Stimulated activated CD8-positive, alpha-beta memory T cell treated with anti-CD3 and anti-CD28 coated beads, Interleukin-4, amount 100 ng/mL, for 48 hours (primary cell): ENCODE data around the gene HIGD2A.
"Not testable (repeated sequence)": the region's sequence is repeated elsewhere in the genome, so short reads cannot be mapped to it uniquely, and the experiment has no call there.

Experiments used
- DNase-seq: peaks from one replicate; pipeline ENCODE4 v3.0.0-alpha.2; 2020

Gene HIGD2A

DNA sequence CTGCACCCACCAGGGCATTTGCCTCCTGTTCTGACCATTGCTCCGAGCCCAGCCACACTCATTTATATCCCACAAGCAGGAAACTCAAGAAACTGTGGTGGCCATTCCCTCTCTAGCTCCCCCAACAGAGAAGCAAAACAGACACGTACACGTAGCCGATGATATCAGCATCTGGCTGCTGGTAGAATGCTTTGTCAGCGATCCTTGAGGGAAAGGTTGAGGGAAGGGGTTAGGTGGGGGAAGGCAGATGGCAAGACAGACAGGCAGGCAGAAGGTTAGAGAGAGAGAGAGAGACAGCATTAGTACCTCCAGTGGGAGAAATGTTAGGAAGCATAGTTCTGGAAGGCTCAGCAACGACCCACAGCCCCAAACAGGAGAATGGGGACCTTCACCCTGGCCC lies 7.8 kb downstream of the HIGD2A start:
- no peak for DNase-seq

DNA sequence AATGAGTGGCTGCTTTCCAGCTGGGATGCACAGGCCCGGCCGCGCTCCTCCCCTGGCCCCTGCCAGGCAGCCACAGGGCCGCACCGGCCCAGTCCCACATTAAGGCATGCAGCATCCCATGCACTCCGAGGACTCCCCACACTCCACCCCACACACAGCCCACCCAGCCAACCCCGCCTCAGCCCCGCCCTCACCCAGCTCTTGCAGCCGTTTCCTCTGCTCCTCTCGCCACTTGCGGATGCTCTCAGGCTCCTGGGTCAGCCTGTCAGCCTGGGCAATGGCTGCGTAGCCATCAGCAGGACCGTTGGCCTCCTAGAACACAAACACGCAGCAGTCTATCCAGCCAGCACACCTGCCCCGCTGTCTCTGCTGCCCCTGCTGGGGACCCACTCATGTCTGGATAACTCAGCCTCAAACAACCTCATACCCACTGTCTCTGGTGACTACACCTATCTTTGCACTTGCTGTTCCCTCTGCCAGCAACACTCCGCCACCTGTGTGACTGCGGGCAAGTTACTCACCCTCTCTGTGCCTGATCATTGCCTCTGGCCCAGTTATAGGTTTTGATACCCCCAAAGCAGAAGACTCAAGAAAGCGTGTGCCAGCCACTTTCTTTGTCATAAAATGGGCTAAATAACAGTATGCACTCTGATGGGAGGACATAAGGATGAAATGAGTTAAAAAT lies 9.3 kb downstream of the HIGD2A start:
- DNase-seq, result no peak

DNA sequence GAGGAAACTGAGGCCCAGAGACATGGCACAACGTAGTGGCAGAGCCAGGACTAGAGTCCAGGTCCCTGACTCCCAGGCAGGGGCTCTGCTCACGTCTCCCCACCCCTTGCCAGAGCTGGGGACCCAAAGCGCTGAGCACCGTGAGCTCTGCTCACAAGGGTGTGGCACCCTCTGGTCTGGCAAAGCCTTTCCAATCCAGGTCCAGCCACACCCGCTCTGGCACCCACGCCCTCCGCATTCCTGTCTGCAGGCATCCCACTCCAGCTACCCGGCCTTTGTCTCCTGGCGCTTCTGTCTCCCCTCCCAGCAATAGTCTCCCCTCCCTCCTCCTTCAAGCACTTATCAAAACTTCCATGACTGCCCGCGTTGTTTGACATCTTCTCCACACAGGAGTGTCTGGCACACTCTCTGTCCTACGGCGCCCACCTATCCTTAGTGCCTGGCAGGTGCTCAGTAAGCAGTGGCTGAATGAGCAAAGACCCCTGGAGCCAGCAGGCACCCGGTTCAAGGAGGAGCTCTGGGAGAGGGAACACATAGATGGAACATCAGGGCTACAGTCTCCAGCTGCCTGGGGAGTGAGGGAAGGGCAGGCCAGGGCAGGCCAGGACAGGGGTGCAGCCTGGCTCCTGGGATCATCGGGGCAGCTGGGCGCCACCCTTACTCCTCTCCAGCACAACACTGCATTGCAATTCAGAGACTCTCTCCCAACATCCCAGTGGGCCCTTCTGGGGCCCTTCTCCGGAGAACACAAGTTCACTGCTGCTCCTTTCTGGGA lies 12.0 kb downstream of the HIGD2A start:
- no peak for DNase-seq

DNA sequence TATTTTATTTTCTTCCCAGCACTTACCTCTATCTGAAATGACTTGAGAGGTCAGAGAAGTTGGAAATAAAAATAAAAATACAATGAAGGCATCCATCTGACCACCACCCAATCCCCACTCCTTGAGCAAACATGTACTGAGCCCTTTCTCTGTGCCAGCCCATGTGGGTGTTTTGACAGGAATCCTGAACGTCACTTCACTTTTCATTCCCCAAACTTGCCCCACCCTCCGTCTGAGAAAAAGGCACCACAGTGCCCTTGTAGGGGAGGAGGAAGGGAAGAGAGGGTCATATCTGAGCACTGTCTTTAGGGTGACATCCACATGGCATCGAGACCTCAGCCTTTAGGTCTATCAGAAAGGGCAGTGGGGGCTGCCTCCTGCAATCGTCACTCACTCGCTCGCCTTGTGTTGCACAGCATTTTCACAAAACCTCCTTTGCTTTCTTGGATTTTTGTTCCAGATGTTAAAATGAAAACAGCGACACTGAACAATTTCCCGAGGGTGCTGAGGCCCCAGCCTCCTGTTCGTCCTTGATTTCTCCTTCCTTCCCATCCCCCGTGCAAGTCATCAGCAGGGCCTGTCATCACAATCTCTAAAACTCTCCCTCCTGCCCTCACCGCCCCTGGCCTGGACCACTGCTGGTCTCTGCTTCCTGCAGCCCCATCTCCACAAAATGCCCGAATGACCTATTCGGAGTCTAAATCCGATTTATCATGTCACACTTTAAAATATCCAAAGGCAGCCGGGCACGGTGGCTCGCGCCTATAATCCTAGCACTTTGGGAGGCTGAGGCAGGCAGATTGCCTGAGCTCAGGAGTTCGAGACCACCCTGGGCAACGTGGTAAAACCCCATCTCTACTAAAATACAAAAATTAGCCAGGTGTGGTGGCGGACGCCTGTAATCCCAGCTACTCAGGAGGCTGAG lies 13.0 kb downstream of the HIGD2A start:
- no peak for DNase-seq

DNA sequence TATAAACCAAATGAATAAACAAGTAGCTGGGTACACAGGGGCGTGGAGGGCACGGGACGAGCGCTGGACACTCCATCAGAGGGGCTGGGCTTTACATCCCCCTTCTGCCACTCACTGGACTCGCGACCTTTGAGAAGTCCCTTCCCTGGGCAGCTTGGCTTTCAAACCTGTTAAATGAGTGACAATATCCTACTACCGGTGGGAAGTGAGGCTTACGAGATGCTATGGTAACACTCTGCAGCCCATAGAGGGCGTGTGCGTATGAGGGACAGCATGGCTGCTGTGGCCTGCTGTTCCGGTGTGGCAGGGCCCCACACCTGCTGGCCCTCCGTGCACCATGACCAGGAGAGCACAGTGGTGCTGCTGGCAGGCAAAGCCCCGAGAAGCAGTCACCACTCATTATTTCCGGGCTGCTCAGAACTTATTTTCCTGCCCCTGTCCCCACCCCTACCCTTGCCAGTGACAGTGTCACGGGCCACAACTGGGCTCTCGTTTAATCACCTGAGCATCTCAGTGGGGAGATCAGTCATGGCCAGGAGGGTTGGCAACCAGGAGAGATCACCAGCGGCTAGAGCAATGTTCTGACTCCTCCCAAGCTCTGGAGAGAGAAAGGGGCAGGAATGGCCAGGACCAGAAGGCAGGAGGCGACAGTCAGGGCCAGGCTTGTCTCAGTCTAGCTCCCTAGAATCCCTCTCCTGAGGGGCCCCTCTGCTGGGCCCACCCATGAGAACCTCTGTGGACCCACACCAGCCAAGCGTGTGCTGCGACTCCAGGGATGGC lies 17.3 kb downstream of the HIGD2A start:
- DNase-seq, result no peak

DNA sequence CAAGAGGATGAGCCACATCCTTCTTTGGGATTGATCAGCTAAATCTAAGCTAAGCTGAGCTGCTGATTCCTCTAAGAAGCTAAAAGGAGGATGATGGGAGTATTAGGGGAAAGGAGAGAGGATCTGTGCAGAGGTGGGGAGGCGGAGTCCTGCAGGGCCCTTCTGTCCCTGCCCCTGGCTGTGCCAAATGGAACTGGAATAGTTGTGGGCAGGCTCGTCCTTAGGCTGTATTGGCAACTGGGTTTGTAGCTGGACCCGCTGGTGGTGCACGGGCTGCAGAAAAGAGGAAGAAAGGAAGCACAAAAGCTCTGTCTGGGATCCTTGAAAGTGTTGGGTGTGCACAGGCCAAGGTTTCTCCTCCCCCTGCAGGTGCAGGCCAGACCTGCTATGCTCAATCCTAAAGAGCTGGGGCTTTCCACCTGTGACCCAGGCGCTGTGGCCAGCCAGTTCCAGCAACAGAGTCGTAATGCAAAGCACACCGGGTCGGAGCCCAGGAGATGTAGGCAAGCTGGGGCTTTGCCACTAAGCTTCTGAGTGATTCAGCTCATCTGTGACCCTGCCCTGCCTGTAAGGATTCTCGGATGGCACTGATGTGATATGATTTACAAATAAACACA lies 18.0 kb downstream of the HIGD2A start:
- DNase-seq, result no peak

DNA sequence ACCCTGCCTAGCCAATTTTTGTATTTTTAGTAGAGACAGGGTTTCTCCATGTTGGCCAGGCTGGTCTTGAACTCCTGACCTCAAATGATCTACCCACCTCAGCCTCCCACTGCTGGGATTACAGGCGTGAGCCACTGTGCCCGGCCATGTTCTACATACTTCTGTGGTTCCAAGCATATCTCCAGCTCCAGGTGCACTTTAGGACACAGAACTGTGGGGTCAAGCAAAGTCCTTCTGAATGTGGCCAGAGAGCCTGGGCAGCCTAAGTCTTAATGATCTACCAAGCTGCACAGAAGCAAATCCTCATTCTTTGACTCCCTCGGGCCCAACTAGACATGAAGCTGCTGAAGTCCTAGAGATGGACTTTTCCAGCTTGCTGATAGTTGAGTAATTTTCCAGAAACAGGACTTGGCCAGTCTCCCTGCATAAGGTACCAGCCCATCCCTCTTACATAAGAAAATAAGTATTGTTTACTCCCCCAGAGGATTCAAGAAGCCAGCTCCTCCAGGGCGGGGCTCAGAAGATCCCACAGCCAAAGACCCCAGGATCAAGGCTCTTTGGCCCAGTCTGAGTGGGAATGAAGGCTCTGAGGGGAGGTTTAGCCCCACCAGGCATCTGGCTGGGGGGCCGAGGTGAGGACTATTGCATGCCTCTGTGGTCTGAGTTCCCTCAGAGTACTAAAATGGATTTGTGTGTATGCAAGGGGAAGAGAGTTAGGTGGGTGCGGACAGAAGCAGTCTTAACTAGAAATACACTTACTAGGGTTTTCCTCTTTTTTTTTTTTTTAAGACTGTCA lies 19.1 kb downstream of the HIGD2A start:
- DNase-seq, result no peak

DNA sequence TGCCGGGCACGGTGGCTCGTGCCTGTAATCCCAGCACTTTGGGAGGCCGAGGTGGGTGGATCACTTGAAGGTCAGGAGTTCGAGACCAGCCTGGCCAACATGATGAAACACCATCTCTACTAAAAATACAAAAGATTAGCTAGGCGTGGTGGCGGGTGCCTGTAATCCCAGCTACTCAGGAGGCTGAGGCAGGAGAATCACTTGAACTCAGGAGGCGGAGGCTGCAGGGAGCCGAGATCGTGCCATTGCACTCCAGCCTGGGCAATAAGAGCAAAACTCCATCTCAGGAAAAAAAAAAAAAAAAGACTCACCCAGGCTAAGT lies 19.7 kb downstream of the HIGD2A start:
- DNase-seq, result not testable (repeated sequence)

DNA sequence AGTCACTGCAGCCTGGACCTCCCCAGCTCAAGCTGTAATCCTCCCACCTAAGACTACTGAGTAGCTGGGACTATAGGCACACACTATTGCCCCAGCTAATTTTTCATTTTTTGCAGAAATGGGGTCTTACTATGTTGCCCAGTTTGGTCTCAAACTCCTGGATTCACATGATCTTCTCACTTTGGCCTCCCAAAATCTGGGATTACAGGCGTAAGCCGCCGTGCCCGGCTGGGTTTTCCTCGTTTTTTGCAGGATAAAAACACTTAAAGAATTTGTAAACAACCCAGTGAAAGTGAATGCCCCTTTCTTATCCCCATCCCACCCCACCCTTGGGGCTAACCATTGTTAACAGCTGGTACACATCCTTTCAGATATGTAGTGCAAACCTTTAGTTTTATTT lies 20.0 kb downstream of the HIGD2A start:
- DNase-seq, result no peak

DNA sequence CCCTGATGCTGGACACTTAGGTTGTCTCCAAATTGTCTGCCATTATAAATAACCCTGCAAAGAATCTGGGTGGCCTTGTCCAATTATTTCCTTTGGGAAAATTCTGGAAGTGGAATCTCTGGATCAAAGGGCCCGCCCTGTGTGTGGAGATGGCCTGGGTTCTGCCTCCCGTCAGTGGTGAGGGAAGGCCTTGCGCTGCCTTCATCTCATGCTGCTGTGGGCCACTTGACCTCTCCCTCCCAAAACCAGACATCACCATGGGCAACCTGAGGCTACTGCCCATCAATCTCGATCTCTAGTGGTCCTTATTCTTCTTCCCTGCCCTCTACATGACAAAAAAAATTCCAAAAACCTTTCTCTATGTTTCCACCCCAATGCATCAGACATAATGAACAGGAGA lies 21.2 kb downstream of the HIGD2A start:
- no peak for DNase-seq

DNA sequence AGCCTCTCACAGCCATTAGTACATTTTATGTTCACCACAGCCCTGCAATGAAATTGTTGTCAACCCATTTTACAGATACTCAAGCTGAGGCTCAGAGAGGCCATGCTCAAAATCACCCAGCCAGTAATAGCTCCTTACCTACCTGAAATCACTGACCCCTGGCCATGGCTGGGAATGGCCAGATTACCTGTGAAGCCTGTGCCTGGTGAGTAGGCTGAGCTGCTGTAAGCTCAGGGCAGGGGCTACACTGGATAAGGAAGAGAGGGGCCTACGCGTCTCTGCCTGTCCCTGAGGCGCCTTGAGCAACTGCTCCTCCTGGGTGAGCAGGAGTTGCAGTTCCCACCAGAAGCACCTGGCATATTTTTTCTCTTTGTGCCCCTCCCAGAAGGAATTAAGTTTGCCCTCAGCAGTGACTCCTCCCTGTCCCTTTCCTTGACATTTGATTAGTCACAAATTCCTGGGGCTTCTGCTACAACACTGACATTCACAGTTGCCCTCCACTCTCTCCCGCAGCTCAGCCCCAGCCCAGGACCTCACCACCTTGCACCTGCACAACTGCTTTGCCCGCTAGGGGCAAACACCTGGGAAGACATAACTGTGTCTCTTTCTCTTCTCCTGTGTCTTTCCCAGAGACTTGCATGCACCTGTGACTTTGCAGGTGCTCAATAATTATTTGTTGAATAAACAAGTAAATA lies 22.1 kb downstream of the HIGD2A start:
- DNase-seq, result no peak

DNA sequence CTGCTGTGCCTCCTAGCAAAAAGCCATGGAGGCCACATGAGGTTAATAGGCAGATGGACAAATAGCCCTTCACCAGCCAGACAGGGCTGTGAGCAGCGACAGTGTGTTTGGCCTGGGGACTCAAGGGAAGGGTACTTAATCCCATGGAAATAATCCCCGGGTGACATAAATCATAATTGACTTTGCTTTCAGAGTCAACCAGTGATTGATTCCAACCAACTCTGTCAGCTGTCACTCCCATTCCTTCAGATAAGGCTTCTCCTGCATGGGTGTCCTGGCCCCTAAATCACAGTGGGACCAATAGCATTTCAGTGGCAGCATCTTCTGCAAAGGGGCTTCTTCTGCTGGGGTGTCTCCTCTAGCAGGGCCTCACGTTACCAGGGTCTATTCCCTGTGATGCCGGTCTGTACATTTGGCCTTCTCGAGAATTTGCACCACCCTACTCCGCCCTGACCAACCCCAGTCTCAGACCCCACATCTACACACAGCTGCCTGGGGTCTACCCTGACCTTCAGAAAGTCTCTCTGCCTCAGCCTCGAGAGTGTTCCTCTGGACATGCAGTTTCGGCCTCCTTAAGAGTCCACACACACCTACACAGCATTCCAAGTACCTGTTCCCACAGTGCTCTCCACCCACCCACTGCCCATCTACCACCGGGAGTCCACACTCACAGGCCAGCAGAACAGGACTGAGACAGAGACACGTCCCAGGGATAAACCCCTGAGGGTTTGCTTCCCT lies 24.1 kb downstream of the HIGD2A start:
- no peak for DNase-seq

DNA sequence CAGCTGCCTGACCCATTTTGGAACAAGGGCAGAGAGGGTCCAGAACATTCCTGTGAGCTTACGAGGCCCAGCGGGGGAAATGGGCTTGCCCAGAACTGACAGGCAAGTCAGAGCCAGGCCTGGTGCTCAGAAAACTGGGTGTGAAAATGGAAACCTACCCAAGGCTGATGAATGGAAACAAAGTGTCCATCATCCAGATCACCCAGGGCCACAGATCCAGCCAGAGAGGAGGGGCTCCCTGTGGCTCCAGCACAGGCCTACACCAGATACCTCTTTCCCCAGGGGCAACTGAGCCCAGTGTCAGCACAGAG lies 24.7 kb downstream of the HIGD2A start:
- no peak for DNase-seq

DNA sequence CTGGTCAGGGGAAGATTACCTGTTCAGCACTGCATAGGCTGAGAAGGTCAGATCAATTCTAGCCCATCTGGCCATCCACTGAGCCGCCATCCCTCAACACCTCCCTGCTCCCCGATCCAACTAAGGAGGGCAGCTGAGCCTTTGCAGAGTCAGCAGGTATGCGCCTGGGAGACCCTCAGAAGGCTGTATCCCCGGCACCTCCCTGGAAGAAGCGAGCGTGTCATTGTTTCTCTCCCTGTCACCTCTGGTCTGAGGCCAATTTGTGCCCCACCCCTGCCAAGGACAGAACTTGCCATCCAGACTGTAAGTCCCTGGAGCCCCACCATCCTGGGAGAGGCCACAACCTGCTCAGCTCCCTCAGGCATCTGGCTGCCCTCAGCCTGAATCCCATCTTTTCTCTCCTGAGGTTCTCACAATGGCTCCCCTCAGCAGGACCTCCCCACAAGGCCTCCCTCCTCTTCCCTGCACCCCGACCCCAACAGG lies 25.2 kb downstream of the HIGD2A start:
- no peak for DNase-seq

DNA sequence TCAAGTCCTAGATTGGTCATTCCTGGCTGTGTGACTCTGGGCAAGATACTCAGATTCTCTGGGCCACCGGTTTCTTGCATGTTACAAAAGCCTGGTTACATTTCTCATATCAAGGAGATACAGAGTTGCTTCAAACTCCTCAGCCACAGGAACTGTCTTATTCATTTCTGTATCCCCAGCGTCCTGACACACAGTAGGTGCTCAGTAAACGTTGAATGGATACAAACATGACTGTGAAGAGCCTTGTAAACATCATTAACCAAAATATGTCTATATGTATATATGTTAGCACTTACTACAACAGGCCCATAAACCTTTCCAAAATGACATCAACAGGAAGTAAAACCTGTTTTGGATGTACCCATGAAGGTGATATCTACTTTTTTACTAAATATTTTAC lies 26.2 kb downstream of the HIGD2A start:
- no peak for DNase-seq

DNA sequence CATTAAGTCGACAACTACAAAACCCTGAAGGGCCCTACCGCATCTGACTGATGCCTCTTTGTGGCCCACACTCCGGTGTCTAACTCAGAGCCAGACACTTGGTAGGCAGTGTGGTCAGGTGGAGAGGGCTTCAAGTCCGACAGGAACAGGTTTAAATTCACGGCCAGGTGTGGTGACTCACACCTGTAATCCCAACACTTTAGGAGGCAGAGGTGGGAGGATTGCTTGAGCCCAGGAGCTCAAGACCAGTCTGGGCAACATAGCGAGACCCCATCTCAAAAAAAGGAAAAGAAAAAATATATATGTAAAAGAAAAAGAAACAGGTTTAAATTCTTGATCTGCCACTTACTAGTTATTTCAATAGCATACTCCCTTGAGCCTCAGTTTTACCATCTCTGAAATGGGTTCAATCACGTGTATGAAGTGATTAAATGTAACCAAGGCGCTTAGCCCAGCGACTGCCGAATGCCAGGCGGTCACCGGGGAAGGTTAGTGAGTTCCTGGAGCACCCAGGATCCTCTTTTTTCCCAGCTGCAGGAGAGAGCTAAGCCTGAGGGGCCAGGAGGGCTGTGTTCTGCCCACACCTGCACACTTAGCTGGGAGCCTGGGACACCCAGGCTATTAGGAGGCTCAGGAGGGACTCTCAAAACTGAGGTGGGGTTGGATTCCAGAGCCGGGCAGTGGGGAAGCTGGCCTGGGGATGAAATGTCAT lies 26.8 kb downstream of the HIGD2A start:
- no peak for DNase-seq

DNA sequence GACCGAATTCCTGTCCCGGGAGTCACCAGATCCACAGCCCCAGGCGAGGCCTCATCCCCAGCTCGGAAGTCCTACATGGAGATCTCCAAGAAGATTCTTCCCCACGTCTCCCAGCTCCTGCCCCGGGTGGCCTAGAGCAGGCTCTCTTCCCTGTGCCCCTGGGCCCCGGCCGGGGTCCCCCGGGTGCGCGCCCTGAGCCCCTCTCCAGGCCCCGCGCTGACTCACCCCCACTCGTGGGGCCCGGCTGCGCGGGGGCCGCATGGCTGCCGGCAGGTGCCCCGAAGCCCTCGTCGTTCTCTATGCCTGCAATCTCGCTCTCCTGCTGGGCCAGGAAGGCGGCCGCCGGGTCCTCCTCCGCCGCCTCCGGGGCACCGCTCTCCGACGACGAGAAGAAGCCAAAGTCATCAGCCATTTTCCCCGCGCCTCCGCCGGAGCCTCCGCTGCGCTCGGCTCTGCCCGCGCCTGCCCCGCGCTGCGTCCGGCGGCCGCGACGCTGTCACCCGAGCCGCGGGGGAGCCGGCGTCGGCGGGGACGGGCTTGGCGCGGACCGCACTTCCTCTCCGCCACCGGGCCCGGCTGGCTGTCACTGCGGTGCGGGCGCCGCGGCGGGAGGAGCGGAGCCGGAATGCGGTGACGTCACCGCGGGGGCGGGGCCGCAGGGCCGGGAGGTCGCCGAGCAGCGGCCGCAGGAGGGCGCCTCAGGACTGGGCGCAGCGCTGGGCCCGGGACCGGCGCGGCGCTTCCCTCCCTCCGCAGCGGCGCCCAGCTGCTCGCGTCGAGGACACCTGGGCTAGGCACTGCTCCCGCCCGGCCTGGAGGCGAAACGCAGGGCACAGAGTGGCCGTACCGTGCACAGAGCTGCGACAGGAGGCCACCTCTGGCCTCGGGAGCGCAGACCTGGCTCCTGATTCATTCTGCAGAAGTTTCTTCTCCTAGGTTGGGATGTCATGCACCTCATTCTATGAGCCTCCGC lies 27.7 kb downstream of the HIGD2A start, which contains the start of gene CLTB:
Gene CLTB, minus strand, starts transcription at position 588 of the 973 bp plus-strand sequence. Its CDS starts 176 bp downstream, at position 412.
- peak; percentile 93 for DNase-seq

DNA sequence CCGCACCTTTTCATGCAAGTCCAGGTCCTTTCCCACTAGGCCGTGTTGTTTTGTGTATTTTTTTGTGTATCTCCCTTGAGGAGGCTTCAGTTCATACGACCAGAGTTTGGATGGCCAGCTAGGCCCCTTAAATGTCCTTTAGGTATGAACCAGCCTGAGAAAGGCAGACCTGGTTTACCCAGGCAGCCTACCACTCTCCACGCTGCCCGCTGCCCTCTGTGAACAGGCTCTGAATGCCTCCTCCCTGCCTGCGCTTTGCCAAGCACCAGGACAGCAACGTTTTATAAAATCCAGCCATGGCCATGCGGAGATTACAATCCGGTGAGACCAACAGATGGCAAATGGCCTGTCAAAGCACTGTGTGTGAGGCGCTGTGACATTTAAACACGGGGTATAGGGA lies 28.4 kb downstream of the HIGD2A start:
- no peak for DNase-seq
